Activated T-cell treated with anti-CD3 and anti-CD28 coated beads for 1 hour (primary cell): Measurements from ENCODE around the gene ATP9B.
"Not testable (repeated sequence)": the region's sequence is repeated elsewhere in the genome, so short reads cannot be mapped to it uniquely, and the experiment has no call there.

Experiments
- DNase-seq: peaks from one replicate; pipeline ENCODE4 v3.0.0-alpha.2; 2020; ENCODE audit warnings: low read depth

ATP9B gene

DNA sequence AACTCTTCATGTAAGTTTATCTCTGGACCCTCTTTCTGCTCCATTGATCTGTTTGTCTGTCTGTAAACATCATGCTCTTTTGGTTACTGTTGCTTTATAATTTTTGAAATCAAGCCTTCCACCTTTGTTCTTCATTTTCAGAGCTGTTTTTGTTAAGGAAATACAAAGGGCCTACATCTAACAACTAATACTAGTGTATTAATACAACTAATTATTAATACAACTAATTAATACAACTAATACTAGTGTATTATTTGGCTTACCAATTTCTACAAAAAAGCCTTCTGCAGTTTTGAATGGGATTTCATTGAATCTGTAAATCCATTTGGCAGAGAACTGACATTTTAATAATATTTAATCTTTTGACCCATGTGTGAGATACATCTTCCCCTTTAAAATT, 66.7 kb downstream of the ATP9B start:
- no peak for DNase-seq

DNA sequence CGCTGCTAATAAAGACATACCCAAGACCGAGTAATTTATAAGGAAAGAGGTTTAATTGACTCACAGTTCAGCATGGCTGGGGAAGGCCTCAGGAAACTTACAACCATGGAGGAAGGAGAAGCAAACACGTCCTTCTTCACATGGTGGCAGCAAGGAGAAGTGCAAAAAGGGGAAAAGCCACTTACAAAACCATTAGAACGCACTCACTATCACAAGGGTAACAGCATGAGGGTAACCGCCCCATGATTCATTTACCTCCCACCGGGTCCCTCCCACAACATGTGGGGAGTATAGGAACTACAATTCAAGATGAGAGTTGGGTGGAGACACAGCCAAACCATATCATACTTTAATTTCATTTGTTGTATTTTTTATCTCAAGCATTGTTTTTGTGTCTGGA, 67.5 kb downstream of the ATP9B start:
- DNase-seq = no peak

- DNase-seq = peak; percentile 14
Observed at GRCh38 chr18:79139206-79139605, 70.0 kb downstream of the ATP9B start.

DNA sequence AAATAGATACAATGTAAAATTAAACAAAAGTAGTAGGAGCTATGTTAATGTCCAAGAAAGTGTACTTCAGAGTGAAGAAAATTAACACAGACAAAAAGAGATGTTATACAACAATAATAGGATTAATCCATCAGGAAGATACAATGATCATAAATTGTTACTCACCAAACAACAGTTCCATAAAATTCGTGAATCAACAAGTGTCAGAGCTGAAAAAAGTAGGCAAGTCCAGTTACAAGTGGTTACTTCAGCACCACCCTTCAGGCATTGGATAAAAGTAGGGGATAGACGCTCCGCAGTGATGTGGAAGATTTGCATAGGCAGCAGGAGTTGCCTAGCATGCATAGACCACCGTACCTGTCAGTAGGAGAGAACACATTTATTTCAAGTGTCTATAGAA, 77.8 kb downstream of the ATP9B start:
- no peak for DNase-seq

DNA sequence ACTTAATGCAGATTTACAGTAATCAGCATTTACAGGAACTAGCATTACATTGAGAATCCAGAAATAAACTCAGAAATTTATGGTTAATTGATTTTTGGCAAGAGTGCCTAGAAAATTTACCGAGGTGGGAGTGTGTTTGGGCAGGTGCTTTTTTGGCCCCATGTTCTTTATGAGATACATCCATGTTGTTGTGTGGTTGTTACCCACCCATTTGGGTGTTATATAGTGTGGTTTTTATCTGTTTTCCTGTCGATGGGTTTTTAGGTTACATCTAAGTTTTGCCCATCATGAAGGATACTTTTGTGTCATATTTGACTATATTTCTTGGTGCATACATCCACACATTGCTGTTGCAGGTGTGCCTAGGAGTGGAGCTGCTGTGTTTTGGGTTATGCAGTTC, 82.0 kb downstream of the ATP9B start:
- DNase-seq = no peak

DNA sequence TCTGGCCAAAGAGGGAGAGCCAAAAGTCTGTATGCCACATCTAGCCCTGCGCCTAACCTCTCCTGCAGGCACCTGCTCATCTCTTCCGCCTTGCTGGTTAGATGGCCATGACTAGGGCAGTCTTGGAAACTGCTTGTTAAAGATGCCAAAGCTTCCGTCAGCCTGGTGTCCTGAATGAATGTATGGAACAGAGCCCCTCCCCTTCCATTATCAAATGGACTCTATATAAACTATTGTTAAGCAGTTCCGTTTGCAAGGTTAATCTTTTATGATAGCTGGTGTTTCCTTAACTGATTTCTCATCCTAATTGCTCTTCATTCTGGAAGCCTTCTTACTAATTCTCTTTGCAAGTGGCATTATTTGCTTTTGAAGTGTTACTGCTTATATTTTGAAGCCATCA, 87.1 kb downstream of the ATP9B start:
- no peak for DNase-seq

GRCh38 chr18:79164706-79165105, 95.5 kb downstream of the ATP9B start:
- no peak for DNase-seq

- DNase-seq = no peak
Observed at GRCh38 chr18:79166702-79167101, 97.5 kb downstream of the ATP9B start.

GRCh38 chr18:79167526-79168190, 98.5 kb downstream of the ATP9B start:
- DNase-seq = no peak

DNA sequence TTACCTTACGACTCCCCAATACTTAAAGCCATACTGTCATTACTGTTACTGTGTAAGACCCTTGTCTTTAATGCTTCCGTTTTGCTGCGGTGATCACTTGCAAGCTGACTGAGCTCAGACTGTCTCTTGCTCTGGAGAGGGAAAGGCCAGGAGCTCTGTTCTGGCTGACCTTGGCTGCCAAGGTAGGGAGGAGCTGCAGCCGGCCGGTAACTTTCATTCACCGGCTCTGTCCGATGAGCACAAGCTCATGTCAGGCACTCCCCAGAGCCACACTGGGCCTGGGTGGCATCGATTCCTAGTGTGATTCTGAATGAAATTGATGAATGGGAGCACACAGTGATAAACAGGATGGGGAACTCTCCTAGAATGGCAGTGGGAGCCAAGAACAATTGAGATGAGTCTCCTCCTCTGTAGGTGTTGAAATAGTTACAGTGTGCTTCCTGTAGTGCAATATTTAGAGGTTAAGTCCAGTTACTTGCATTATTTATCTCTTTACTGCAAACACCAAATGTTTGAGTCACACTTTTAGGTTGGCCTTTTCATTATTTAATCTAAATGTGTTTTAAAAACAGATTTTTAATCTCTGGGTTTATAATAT, 100.9 kb downstream of the ATP9B start:
- DNase-seq = no peak

DNA sequence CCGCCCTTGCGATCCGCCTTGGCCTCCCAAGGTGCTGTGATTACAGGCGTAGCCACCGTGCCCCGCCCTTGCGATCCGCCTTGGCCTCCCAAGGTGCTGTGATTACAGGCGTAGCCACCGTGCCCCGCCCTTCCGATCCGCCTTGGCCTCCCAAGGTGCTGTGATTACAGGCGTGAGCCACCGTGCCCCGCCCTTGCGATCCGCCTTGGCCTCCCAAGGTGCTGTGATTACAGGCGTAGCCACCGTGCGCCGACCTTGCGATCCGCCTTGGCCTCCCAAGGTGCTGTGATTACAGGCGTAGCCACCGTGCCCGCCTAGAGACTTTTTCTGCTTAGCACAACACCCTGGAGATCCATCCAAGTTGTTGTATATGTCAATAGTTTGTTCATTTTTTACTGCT, 103.1 kb downstream of the ATP9B start:
- not testable (repeated sequence) for DNase-seq

GRCh38 chr18:79173742-79174141, 104.5 kb downstream of the ATP9B start:
- DNase-seq = no peak

- DNase-seq = no peak
Observed at GRCh38 chr18:79178113-79178531, 108.9 kb downstream of the ATP9B start.

DNA sequence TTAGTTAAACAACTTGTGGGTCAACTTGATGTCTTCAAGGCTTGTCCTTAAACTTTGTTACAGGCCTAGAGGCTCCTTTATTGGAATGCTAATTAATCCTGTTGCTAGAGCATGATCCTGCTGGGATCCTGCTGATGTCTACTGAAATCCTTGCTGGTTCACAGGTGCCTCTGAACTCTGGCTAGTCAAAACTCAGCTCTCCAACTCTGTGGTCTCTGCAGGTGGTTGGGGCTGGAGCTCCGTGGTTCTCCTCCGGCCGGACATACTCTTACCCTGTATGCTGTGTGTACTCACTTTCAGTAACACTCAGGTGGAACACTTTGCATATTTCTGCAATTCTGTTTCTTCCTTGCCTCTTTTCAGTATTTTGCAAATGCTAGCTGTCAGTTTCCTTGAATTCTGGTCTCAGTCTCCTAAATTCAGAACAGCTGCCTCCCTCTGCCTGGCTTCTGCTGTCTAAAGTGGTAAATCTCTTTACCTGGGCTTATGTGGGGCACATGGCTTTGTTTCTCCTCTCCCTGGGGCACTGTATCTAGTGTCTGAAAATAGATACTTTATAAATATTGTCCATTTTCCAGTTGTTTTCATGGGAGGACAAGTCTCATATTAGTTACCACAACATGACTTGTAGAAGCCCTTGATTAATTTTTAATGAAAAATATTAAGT, 113.0 kb downstream of the ATP9B start:
- DNase-seq = no peak

- no peak for DNase-seq
Observed at GRCh38 chr18:79185648-79186047, 116.5 kb downstream of the ATP9B start.

DNA sequence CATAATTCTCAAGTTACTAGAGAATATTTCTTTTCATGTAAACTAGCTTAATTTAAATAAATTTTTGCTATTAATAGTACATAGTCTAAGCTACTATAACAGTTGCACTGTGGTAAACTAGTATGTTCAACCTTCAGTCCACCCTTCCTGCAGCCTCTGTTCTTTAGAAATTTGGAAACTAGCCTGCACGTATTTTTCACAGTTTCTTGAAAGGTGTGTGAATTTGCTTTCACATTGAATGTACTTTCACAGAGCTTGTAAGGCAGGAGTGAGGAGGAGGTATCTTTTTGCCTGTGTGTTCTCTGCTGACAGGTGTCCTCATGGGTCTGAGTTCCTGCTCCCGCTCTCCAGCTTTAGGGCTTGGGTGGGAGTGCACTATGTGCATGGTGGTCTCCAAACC, 117.5 kb downstream of the ATP9B start:
- no peak for DNase-seq

- no peak for DNase-seq
Observed at GRCh38 chr18:79187532-79188277, 118.5 kb downstream of the ATP9B start.

GRCh38 chr18:79191418-79191817, 122.2 kb downstream of the ATP9B start:
- no peak for DNase-seq

DNA sequence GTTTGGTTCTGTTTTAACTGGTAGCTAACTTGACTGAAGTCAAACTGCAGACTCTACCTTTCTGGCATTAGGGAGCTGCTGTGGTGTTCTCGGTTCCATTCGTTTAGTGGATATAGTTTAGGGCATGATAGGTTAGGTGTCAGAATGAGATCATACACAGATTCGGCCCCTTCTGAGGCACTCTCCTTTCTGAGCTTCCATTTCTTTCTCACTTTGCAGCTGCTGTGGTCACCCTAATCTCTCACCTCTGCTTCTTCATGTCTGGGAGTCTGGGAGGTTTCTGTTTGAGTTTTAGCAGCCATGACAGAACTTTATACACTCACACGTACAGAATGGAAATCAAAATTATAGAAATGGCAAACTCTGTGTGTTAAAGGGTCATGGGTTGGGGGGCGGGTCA, 122.8 kb downstream of the ATP9B start:
- DNase-seq = no peak

DNA sequence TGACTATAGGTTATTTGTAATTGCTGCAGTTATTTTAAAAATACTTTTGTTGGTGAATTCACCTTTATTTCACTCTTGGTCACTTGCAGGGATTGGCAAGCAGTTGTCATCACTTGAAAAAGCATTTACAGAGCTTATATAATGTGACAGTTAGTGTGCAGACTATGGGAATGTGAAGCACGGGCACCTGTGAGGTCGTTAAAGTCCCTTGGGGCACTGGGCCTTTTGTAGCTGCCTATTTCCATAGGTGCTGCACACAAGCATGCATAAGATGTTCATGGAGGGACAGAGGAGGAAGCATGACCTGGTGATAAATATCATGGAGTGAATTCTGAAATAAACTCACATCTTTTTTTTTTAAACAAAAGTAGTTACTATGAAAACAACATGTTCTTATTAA, 124.6 kb downstream of the ATP9B start:
- no peak for DNase-seq

GRCh38 chr18:79195716-79196683, 126.8 kb downstream of the ATP9B start:
- DNase-seq = no peak

- DNase-seq = no peak
Observed at GRCh38 chr18:79197531-79197930, 128.3 kb downstream of the ATP9B start.
